GM12874 (cell line): Measurements from ENCODE around the gene KDM1B.

Experiments
- CTCF ChIP-seq: IDR thresholded peaks from 2 replicates; pipeline ENCODE4 v1.5.1; 2011; ENCODE audit warnings: low read depth, mild to moderate bottlenecking, control low read depth, low read length, moderate library complexity; ENCODE audit not compliant: insufficient read depth

The KDM1B gene

GRCh38 chr6:18234564-18234963 lies 79.3 kb downstream of the KDM1B start:
- no peak for TF ChIP-seq CTCF

GRCh38 chr6:18235524-18235923 lies 80.3 kb downstream of the KDM1B start:
- TF ChIP-seq CTCF, result no peak

- TF ChIP-seq CTCF, result no peak
These were observed 81.9 kb downstream of the KDM1B start for GRCh38 chr6:18237167-18237566.

- no peak for TF ChIP-seq CTCF
These were observed 85.0 kb downstream of the KDM1B start for GRCh38 chr6:18240230-18240629.

GRCh38 chr6:18241208-18242038 lies 86.2 kb downstream of the KDM1B start:
- TF ChIP-seq CTCF, result no peak

- TF ChIP-seq CTCF, result no peak
These were observed 87.0 kb downstream of the KDM1B start for GRCh38 chr6:18242062-18242851.

- TF ChIP-seq CTCF, result no peak
These were observed 88.2 kb downstream of the KDM1B start for GRCh38 chr6:18243302-18243893.
